Measurements from ENCODE around the gene AUTS2. TPM values are rescaled to one million over a fixed set of nuclear protein-coding genes. Genes with fewer than 3 reads are reported as not detected.

The AUTS2 gene
- total RNA-seq, 1 experiment from 2014 or later = 256 TPM

- no peak for TF ChIP-seq CTCF (conservative IDR thresholded peaks at IDR 0.05)
- Histone ChIP-seq H3K9me3 (ENCODE audit: control insufficient read depth, low read depth, low read length) (no peaks in the 10 kb centered on the region), H3K27ac (ENCODE audit: insufficient read length, low read depth, low read length) (no peak overlapping the region), H3K4me2 (ENCODE audit: insufficient read depth, insufficient read length, low read length) (no peak overlapping the region), H3K23ac (ENCODE audit: insufficient read length, low read depth, low read length) (no peak overlapping the region), H3K79me1 (ENCODE audit: insufficient read depth, low read depth, low read length, poor library complexity, severe bottlenecking) (no peaks in the 10 kb centered on the region), H4K91ac (ENCODE audit: insufficient read length, low read depth, low read length) (no peak overlapping the region), H3K79me2 (ENCODE audit: insufficient read depth, low read length) (no peaks in the 10 kb centered on the region), H3K18ac (ENCODE audit: insufficient read length, low read depth, low read length) (no peak overlapping the region), H4K20me1 (ENCODE audit: control insufficient read depth, insufficient read depth, insufficient read length) (no peaks in the 10 kb centered on the region), H2BK15ac (ENCODE audit: low read depth, low read length) (no peak overlapping the region), H3K4ac (ENCODE audit: low read depth, low read length) (no peak overlapping the region), H3K9ac (ENCODE audit: extremely low read depth, insufficient read length, low read length) (no peak overlapping the region), H3K23me2 (ENCODE audit: insufficient read length, low read depth, low read length, poor library complexity, severe bottlenecking) (no peaks in the 10 kb centered on the region), H2AK5ac (ENCODE audit: insufficient read length, low read length) (no peak overlapping the region), H3T11ph (ENCODE audit: low read length) (no peak overlapping the region), H2BK20ac (ENCODE audit: low read depth, low read length, poor library complexity, severe bottlenecking) (no peak overlapping the region), H3K14ac (ENCODE audit: insufficient read depth, low read length) (no peak overlapping the region), H3K4me1 (ENCODE audit: insufficient read depth, low read length) (no peaks in the 10 kb centered on the region), H2AFZ (ENCODE audit: low read length) (no peak overlapping the region), H4K8ac (replicated peaks; ENCODE audit: insufficient read length, low read depth, low read length) (no peak overlapping the region), H2BK5ac (ENCODE audit: insufficient read length, low read length) (no peak overlapping the region), H3K56ac (ENCODE audit: insufficient read length, low read depth, low read length) (no peak overlapping the region), H3K27me3 (ENCODE audit: insufficient read depth, low read length) (no peaks in the 10 kb centered on the region), H4K5ac (ENCODE audit: insufficient read length, low read depth, low read length) (no peak overlapping the region), H2BK120ac (ENCODE audit: low read depth, low read length, poor library complexity, severe bottlenecking) (no peak overlapping the region), H2BK12ac (ENCODE audit: insufficient read length, low read depth, low read length) (no peak overlapping the region)
- H3K9me3 Mint-ChIP-seq = no peaks in the 10 kb centered on the region
- no peak overlapping the region for H3K4me3 Mint-ChIP-seq
- H3K36me3 Mint-ChIP-seq (ENCODE audit: insufficient read depth in 1 of 3, low read depth in 3 of 3) = no peaks in the 10 kb centered on the region
- H3K4me1 Mint-ChIP-seq = peaks cover 28 to 30% of the 10 kb centered on the region in 2 experiments
- H3K27me3 Mint-ChIP-seq (ENCODE audit: low read depth) = no peaks in the 10 kb centered on the region; the same call in 1 of the 2 replicates
- H3K27ac Mint-ChIP-seq = no peak overlapping the region
- no CpG with 5 or more reads among the region's 2 CpGs for WGBS (ENCODE audit: extremely low coverage, insufficient read length, low lambda C conversion rate)
- DNase-seq = no peak
Measured at GRCh38 chr7:69703099-69703498, 104.8 kb downstream of the AUTS2 start.

Data from H9 (cell line).